HepG2 (cell line): Measurements from ENCODE around the gene VTN. TPM values are rescaled to one million over a fixed set of nuclear protein-coding genes. Genes with fewer than 3 reads are reported as not detected.

Source experiments
- ATAC-seq: fragments of 200-7000 bp; cut with Tn5 transposase; 3 replicates; pipeline ENCODE4 v1.9.1; 2020; ENCODE audit warnings: mild to moderate bottlenecking, moderate library complexity
- BruUV-seq: library from RNA; stranded (reverse); fragments of 400-500 nt; replicated peaks from 2 replicates; lab custom pipeline; 2021; lab: Mats Ljungman, UMichigan
- CTCF ChIA-PET: fragments of 300-600 bp; formaldehyde crosslinking; extraction: SDS; loops from one replicate; lab custom pipeline; 2021; ENCODE audit warnings: low total read pairs, inconsistent platforms, low intra/inter-chr PET ratio; lab: Yijun Ruan, JAX
- POLR2A ChIA-PET: fragments of 350-600 bp; sonication (Branson Sonifier 250); formaldehyde crosslinking; loops from one replicate; lab custom pipeline; 2020; ENCODE audit warnings: antibody characterized with exemption, inconsistent platforms; lab: Yijun Ruan, JAX
- DNase-seq: peaks from one replicate; pipeline ENCODE4 v3.0.0-alpha.2; 2015; ENCODE audit warnings: low spot score
- FAIRE-seq: peaks from 3 replicates; lab custom pipeline; 2011; peaks lifted over from hg19 to GRCh38; lab: Jason Lieb, UNC
- H2AFZ ChIP-seq: one replicate; pipeline ENCODE4 v1.6.1; 2011; ENCODE audit warnings: low read length, inconsistent platforms
- H3K27ac ChIP-seq: fragments of 300-600 bp; 3 replicates; pipeline ENCODE4 v1.8.0; 2011; ENCODE audit warnings: mixed run types, mild to moderate bottlenecking, mixed read lengths, low read length, inconsistent platforms; ENCODE audit not compliant: insufficient read depth; ENCODE audit errors: extremely low read length
- H3K27me3 ChIP-seq, 2 experiments: fragments of 200-600 bp in 1 of 2; 2 replicates in 1 of 2; 3 replicates in 1 of 2; pipeline versions ENCODE4 v1.6.0 to v1.8.0; 2011; ENCODE audit warnings: low read length in 2 of 2, mild to moderate bottlenecking in 2 of 2, moderate library complexity in 2 of 2, inconsistent platforms in 1 of 2; ENCODE audit not compliant: insufficient read depth in 2 of 2, control insufficient read depth in 1 of 2
- H3K36me3 ChIP-seq, 2 experiments: fragments of 200-600 bp in 1 of 2; replicated peaks in 1 of 2; 2 replicates in 1 of 2; 3 replicates in 1 of 2; pipeline versions ENCODE4 v1.5.1 to v1.8.0; 2011; ENCODE audit warnings: low read length in 2 of 2, inconsistent platforms in 1 of 2; ENCODE audit not compliant: insufficient read depth in 2 of 2, control insufficient read depth in 1 of 2
- H3K4me1 ChIP-seq: 2 replicates; pipeline ENCODE4 v1.5.1; 2012; ENCODE audit warnings: low read length, inconsistent platforms; ENCODE audit not compliant: insufficient read depth
- H3K4me2 ChIP-seq: 2 replicates; pipeline ENCODE4 v1.6.0; 2011; ENCODE audit warnings: low read depth, low read length, inconsistent platforms
- H3K4me3 ChIP-seq, 3 experiments: fragments of 200-600 bp in 1 of 3; sonication (generic), shearing (Covaris generic) in 1 of 3; replicated peaks in 1 of 3; 2 replicates each; pipeline ENCODE4 v1.5.1; 2011 to 2016; ENCODE audit warnings: low read length in 3 of 3, inconsistent platforms in 2 of 3, low read depth in 2 of 3, mild to moderate bottlenecking in 2 of 3, control low read depth in 1 of 3, mixed read lengths in 1 of 3; ENCODE audit not compliant: insufficient read depth in 1 of 3
- H3K79me2 ChIP-seq: one replicate; pipeline ENCODE4 v1.6.1; 2011; ENCODE audit warnings: low read length, inconsistent platforms; ENCODE audit not compliant: insufficient read depth
- H3K9ac ChIP-seq: 2 replicates; pipeline ENCODE4 v1.6.0; 2011; ENCODE audit warnings: mild to moderate bottlenecking, low read depth, low read length, inconsistent platforms; ENCODE audit not compliant: insufficient read depth
- H3K9me3 ChIP-seq: 2 replicates; pipeline ENCODE4 v1.5.1; 2012; ENCODE audit warnings: mild to moderate bottlenecking, low read length
- H4K20me1 ChIP-seq: 2 replicates; pipeline ENCODE4 v1.6.0; 2011; ENCODE audit warnings: inconsistent platforms, mild to moderate bottlenecking, low read length, moderate library complexity; ENCODE audit not compliant: insufficient read depth
- FOXO1 ChIP-seq: sonication (generic); formaldehyde crosslinking; IDR thresholded peaks from 2 replicates; pipeline ENCODE4 v1.4.0; 2020; ENCODE audit warnings: missing genetic modification reagents
- HIVEP1 ChIP-seq: sonication (generic); formaldehyde crosslinking; IDR thresholded peaks from 2 replicates; pipeline ENCODE4 v1.4.0; 2020; ENCODE audit warnings: mild to moderate bottlenecking, missing genetic modification reagents
- JARID2 ChIP-seq: sonication (generic); formaldehyde crosslinking; IDR thresholded peaks from 2 replicates; pipeline ENCODE4 v1.8.1; 2023; ENCODE audit warnings: missing genetic modification reagents, inconsistent platforms; ENCODE audit not compliant: insufficient replicate concordance
- KLF15 ChIP-seq: sonication (generic); formaldehyde crosslinking; IDR thresholded peaks from 2 replicates; pipeline ENCODE4 v1.8.1; 2023; ENCODE audit warnings: borderline replicate concordance, mild to moderate bottlenecking, inconsistent platforms, missing genetic modification reagents, mixed read lengths
- KLF16 ChIP-seq, 2 experiments: sonication (generic) in 1 of 2; formaldehyde crosslinking in 1 of 2; IDR thresholded peaks; 2 replicates each; pipeline versions ENCODE4 v1.6.1 to v1.8.0; 2016 to 2023; ENCODE audit warnings: missing genetic modification reagents in 2 of 2, missing compliant biosample characterization in 1 of 2
- NCOA1 ChIP-seq: sonication (generic); formaldehyde crosslinking; IDR thresholded peaks from 2 replicates; pipeline ENCODE4 v1.9.0; 2021; ENCODE audit warnings: missing genetic modification reagents
- SMARCE1 ChIP-seq: fragments of 450-650 bp; IDR thresholded peaks from 2 replicates; pipeline ENCODE4 v1.6.1; 2017; ENCODE audit warnings: borderline replicate concordance
- YY1 ChIP-seq: IDR thresholded peaks from 2 replicates; pipeline ENCODE4 v1.6.1; 2011; ENCODE audit warnings: low read length, low read depth, moderate library complexity, mild to moderate bottlenecking; ENCODE audit not compliant: insufficient read depth, insufficient replicate concordance
- ZBTB26 ChIP-seq: IDR thresholded peaks from 2 replicates; pipeline ENCODE4 v1.6.1; 2016; ENCODE audit warnings: missing compliant biosample characterization, missing genetic modification reagents, borderline replicate concordance
- ZKSCAN5 ChIP-seq: sonication (generic); formaldehyde crosslinking; IDR thresholded peaks from 2 replicates; pipeline ENCODE4 v1.5.1; 2020; ENCODE audit warnings: mild to moderate bottlenecking, missing genetic modification reagents
- ZMYM4 ChIP-seq: sonication (generic); formaldehyde crosslinking; IDR thresholded peaks from 2 replicates; pipeline ENCODE4 v1.8.1; 2023; ENCODE audit warnings: mild to moderate bottlenecking, missing genetic modification reagents
- ZNF235 ChIP-seq: sonication (generic); formaldehyde crosslinking; IDR thresholded peaks from 2 replicates; pipeline ENCODE4 v1.8.1; 2023; ENCODE audit warnings: mild to moderate bottlenecking, missing genetic modification reagents, borderline replicate concordance
- ZNF550 ChIP-seq: sonication (generic); formaldehyde crosslinking; IDR thresholded peaks from 2 replicates; pipeline ENCODE4 v1.4.0; 2020; ENCODE audit warnings: mild to moderate bottlenecking, missing genetic modification reagents, borderline replicate concordance
- WGBS: methylation state at CpG from one replicate; pipeline ENCODE4 v1.1.6; 2017; ENCODE audit warnings: low lambda C conversion rate; 5-methylcytosine and 5-hydroxymethylcytosine counted together
- in situ Hi-C: cut with HindIII; loops from 2 replicates; pipeline ENCODE4 v1.10.0; 2017; ENCODE audit warnings: low pct_unique_long_range_greater_than_20kb; ENCODE audit not compliant: extremely low pct_ligation_motif_present
- intact Hi-C: fragments of 100-400 bp; cut with micrococcal nuclease; formaldehyde crosslinking; loops from one replicate; pipeline ENCODE4 v1.10.0; 2022; ENCODE audit not compliant: unreplicated experiment
- polyA plus RNA-seq, 8 experiments: library from polyadenylated mRNA; depleted of rRNA in 3 of 8; stranded (reverse) in 7 of 8; unstranded in 1 of 8; fragments of >200 nt; fragmentation: Illumina TruSeq in 4 of 8; extraction: Trizol in 4 of 8; gene quantifications; 2 replicates each; pipeline versions ENCODE4 v1.2.1 to v1.2.3, GENCODE V29; 2011 to 2016; ENCODE audit warnings: low read depth in 4 of 8, missing spikeins in 1 of 8, mixed read lengths in 1 of 8; ENCODE audit not compliant: insufficient read depth in 1 of 8
- total RNA-seq, 5 experiments: library from RNA; depleted of rRNA; stranded (reverse); fragments of >200 nt; fragmentation: Illumina TruSeq; extraction: Trizol; gene quantifications; 2 replicates each; pipeline ENCODE4 v1.2.3, GENCODE V29; 2016; ENCODE audit warnings: low read depth in 1 of 5
- TF ChIP-seq, protein P1 (sequence below): sonication (generic); formaldehyde crosslinking; conservative IDR thresholded peaks from 2 replicates; pipeline ENCODE4 v1.8.1; 2023; ENCODE audit warnings: missing genetic modification reagents
- TF ChIP-seq, protein P2 (sequence below): IDR thresholded peaks from 2 replicates; pipeline ENCODE4 v1.6.1; 2016; ENCODE audit warnings: control low read depth
- TF ChIP-seq, protein P3 (sequence below): sonication (generic); formaldehyde crosslinking; IDR thresholded peaks from 2 replicates; pipeline ENCODE4 v1.4.0; 2020; ENCODE audit warnings: missing genetic modification reagents, borderline replicate concordance
- TF ChIP-seq, protein P4 (sequence below): IDR thresholded peaks from 2 replicates; pipeline ENCODE4 v1.6.1; 2016; ENCODE audit warnings: mild to moderate bottlenecking

The VTN gene
- total and polyA plus RNA-seq, 2 of the 13 experiments (the other 11 are each of a cell fraction or from before 2014, with no cell fraction given), result 108 to 131 TPM

DNA sequence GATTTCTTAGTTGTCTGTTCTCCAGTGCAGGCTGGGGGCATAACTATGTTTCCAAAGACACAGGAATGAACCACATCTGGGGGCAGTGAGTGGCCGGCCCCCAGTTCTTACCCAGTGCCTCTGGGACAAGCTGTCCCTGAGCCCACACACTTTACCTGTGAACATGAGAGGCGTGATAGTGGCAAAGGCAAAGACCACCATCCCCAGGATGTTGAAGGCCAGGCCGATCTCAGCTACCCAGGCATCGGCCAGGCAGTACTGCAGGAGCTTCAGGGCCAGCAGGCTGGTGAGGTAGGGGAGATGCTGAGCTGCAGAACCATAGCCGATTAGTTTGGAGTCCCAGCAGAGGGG is 34.3 kb upstream of the VTN start:
- peak; percentile 32 for ATAC-seq
- H4K20me1 ChIP-seq, result no peaks in the 10 kb centered on the region
- CTCF ChIA-PET, result no interaction called here
- POLR2A ChIA-PET, result interaction anchor here (0.8 to 3.4 kb wide), 13 partner anchors 9 to 146 kb away, joined by 3 to 122 read pairs (median 18); partner anchors contain the start of genes IFT20, POLDIP2, SARM1 and SEBOX
- peak overlapping the region; percentile 68 to 84 (median 76); a peak in 5 of 6 replicates for H3K4me3 ChIP-seq
- in situ Hi-C loops, result no loop called here
- no peaks in the 10 kb centered on the region; a peak in 1 of 5 replicates for H3K27me3 ChIP-seq
- peak overlapping the region; percentile 97 for H3K4me2 ChIP-seq
- H3K27ac ChIP-seq, result peak overlapping the region; percentile 67
- peaks cover 13% of the 10 kb centered on the region for H3K79me2 ChIP-seq
- peak overlapping the region; percentile 79 for H3K9ac ChIP-seq
- WGBS, result 56% methylated on average over 5 of the region's 5 CpGs
- intact Hi-C loops, result no loop called here
- no peak for DNase-seq
- H3K9me3 ChIP-seq, result no peaks in the 10 kb centered on the region
- no peak overlapping the region for H2AFZ ChIP-seq
- H3K36me3 ChIP-seq, result peaks cover 9 to 33% of the 10 kb centered on the region in 2 experiments
- H3K4me1 ChIP-seq, result peaks cover 31% of the 10 kb centered on the region
- FAIRE-seq, result no peak
- no TSS peak for BruUV-seq
- TF ChIP-seq ZKSCAN5, result no peak
- TF ChIP-seq, protein P1, sequence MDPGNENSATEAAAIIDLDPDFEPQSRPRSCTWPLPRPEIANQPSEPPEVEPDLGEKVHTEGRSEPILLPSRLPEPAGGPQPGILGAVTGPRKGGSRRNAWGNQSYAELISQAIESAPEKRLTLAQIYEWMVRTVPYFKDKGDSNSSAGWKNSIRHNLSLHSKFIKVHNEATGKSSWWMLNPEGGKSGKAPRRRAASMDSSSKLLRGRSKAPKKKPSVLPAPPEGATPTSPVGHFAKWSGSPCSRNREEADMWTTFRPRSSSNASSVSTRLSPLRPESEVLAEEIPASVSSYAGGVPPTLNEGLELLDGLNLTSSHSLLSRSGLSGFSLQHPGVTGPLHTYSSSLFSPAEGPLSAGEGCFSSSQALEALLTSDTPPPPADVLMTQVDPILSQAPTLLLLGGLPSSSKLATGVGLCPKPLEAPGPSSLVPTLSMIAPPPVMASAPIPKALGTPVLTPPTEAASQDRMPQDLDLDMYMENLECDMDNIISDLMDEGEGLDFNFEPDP (CRISPR knock-in tag), result no peak
- no peak for TF ChIP-seq SMARCE1
- no peak for TF ChIP-seq JARID2
- TF ChIP-seq KLF16 (CRISPR knock-in tag; IDR thresholded peaks at IDR 0.05), result no peak
- TF ChIP-seq, protein P2, sequence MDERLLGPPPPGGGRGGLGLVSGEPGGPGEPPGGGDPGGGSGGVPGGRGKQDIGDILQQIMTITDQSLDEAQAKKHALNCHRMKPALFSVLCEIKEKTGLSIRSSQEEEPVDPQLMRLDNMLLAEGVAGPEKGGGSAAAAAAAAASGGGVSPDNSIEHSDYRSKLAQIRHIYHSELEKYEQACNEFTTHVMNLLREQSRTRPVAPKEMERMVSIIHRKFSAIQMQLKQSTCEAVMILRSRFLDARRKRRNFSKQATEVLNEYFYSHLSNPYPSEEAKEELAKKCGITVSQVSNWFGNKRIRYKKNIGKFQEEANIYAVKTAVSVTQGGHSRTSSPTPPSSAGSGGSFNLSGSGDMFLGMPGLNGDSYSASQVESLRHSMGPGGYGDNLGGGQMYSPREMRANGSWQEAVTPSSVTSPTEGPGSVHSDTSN, result no peak
- TF ChIP-seq HIVEP1 (CRISPR knock-in tag), result no peak
- no peak for TF ChIP-seq YY1
- TF ChIP-seq ZBTB26 (CRISPR knock-in tag), result no peak
- no peak for TF ChIP-seq KLF15
- TF ChIP-seq, protein P3, sequence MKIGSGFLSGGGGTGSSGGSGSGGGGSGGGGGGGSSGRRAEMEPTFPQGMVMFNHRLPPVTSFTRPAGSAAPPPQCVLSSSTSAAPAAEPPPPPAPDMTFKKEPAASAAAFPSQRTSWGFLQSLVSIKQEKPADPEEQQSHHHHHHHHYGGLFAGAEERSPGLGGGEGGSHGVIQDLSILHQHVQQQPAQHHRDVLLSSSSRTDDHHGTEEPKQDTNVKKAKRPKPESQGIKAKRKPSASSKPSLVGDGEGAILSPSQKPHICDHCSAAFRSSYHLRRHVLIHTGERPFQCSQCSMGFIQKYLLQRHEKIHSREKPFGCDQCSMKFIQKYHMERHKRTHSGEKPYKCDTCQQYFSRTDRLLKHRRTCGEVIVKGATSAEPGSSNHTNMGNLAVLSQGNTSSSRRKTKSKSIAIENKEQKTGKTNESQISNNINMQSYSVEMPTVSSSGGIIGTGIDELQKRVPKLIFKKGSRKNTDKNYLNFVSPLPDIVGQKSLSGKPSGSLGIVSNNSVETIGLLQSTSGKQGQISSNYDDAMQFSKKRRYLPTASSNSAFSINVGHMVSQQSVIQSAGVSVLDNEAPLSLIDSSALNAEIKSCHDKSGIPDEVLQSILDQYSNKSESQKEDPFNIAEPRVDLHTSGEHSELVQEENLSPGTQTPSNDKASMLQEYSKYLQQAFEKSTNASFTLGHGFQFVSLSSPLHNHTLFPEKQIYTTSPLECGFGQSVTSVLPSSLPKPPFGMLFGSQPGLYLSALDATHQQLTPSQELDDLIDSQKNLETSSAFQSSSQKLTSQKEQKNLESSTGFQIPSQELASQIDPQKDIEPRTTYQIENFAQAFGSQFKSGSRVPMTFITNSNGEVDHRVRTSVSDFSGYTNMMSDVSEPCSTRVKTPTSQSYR, result no peak
- TF ChIP-seq ZNF235, result no peak
- 0 out of 2 replicates have a peak, but pooled peaks have one; percentile 12 for TF ChIP-seq ZNF550 (CRISPR knock-in tag)
- peak; percentile 70; the same call in 1 of the 2 replicates for TF ChIP-seq NCOA1
- no peak for TF ChIP-seq FOXO1 (CRISPR knock-in tag)
- 0 out of 2 replicates have a peak, but pooled peaks have one; percentile 9 for TF ChIP-seq ZMYM4 (CRISPR knock-in tag)
- TF ChIP-seq, protein P4, sequence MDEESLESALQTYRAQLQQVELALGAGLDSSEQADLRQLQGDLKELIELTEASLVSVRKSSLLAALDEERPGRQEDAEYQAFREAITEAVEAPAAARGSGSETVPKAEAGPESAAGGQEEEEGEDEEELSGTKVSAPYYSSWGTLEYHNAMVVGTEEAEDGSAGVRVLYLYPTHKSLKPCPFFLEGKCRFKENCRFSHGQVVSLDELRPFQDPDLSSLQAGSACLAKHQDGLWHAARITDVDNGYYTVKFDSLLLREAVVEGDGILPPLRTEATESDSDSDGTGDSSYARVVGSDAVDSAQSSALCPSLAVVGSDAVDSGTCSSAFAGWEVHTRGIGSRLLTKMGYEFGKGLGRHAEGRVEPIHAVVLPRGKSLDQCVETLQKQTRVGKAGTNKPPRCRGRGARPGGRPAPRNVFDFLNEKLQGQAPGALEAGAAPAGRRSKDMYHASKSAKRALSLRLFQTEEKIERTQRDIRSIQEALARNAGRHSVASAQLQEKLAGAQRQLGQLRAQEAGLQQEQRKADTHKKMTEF (CRISPR knock-in tag), result no peak
